Stomach (tissue), 9 donors: ENCODE results near the gene SPATA19. TPM values are rescaled to one million over a fixed set of nuclear protein-coding genes. Genes with fewer than 3 reads are reported as not detected.

Experiments
- DNase-seq, 2 donors: peaks; one replicate each; pipeline versions ENCODE4 v3.0.0 to v3.0.0-alpha.2; 2013 to 2019
- H3K27ac ChIP-seq, 5 donors: fragments of 200-600 bp in 4 of 5; sonication (generic) in 4 of 5; one replicate each; pipeline ENCODE4 v1.5.1; 2013 to 2019; ENCODE audit warnings: mild to moderate bottlenecking in 1 of 5, moderate library complexity in 1 of 5
- H3K27me3 ChIP-seq, 3 donors: fragments of 200-600 bp; sonication (generic); one replicate each; pipeline ENCODE4 v1.5.1; 2017 to 2019; ENCODE audit warnings: mixed run types in 1 of 3
- H3K36me3 ChIP-seq, 4 donors: fragments of 200-600 bp; sonication (generic); 1 replicate in 3 of 4; 2 replicates in 1 of 4; pipeline ENCODE4 v1.5.1; 2016 to 2019
- H3K4me1 ChIP-seq, 4 donors: fragments of 200-600 bp; sonication (generic); one replicate each; pipeline ENCODE4 v1.5.1; 2016 to 2019
- H3K4me3 ChIP-seq, 4 donors: fragments of 200-600 bp; sonication (generic) in 3 of 4; one replicate each; pipeline ENCODE4 v1.5.1; 2016 to 2019; ENCODE audit warnings: mild to moderate bottlenecking in 1 of 4
- H3K9me3 ChIP-seq, 4 donors: fragments of 200-600 bp; sonication (generic); one replicate each; pipeline ENCODE4 v1.5.1; 2016 to 2019
- EP300 ChIP-seq: sonication (generic); formaldehyde crosslinking; IDR thresholded peaks from one replicate; pipeline ENCODE4 v1.6.1; 2017; ENCODE audit warnings: antibody characterized with exemption
- POLR2A ChIP-seq, 4 donors: fragments of 450-650 bp; IDR thresholded peaks; one replicate each; pipeline ENCODE4 v1.6.1; 2016; ENCODE audit warnings: antibody characterized with exemption in 4 of 4, control low read depth in 2 of 4, mild to moderate bottlenecking in 1 of 4, moderate library complexity in 1 of 4
- POLR2AphosphoS5 ChIP-seq, 3 donors: sonication (generic); formaldehyde crosslinking; IDR thresholded peaks; one replicate each; pipeline ENCODE4 v1.6.1; 2016; ENCODE audit warnings: antibody characterized with exemption in 3 of 3
- WGBS, 5 donors: extraction: QIAGEN DNeasy Blood & Tissue Kit in 3 of 5; methylation state at CpG; one replicate each; pipeline versions ENCODE4 v1.1.5 to v1.1.7; 2013 to 2018; 5-methylcytosine and 5-hydroxymethylcytosine counted together
- intact Hi-C: fragments of 100-400 bp; cut with DNase I; formaldehyde crosslinking; loops from one replicate; pipeline ENCODE4 v1.15.1; 2023; ENCODE audit warnings: low total_unique reads
- polyA plus RNA-seq, 3 donors: library from polyadenylated mRNA; stranded (reverse); fragments of 200-250 nt; gene quantifications; one replicate each; pipeline ENCODE4 v1.2.3, GENCODE V29; 2013
- total RNA-seq, 5 donors: library from RNA; depleted of rRNA; stranded (reverse); fragments of >200 nt; gene quantifications; one replicate each; pipeline versions ENCODE4 v1.1.0 to v1.2.3, GENCODE V29; 2014 to 2016
- TF ChIP-seq, protein P1 (sequence below), 7 experiments: fragments of 450-650 bp in 4 of 7; fragments of 200-600 bp in 3 of 7; sonication (generic) in 3 of 7; IDR thresholded peaks; one replicate each; pipeline ENCODE4 v1.5.1; 2016 to 2019; ENCODE audit warnings: antibody characterized with exemption in 7 of 7, control low read depth in 2 of 7, mild to moderate bottlenecking in 1 of 7
- donor health status: healthy with polysubstance abuse.
- donor health status: Bipolar disorder and iron deficiency.
- donor health status: healthy.

The SPATA19 gene
- total and polyA plus RNA-seq, 8 donors = 0.23 TPM; not detected in 7

DNA sequence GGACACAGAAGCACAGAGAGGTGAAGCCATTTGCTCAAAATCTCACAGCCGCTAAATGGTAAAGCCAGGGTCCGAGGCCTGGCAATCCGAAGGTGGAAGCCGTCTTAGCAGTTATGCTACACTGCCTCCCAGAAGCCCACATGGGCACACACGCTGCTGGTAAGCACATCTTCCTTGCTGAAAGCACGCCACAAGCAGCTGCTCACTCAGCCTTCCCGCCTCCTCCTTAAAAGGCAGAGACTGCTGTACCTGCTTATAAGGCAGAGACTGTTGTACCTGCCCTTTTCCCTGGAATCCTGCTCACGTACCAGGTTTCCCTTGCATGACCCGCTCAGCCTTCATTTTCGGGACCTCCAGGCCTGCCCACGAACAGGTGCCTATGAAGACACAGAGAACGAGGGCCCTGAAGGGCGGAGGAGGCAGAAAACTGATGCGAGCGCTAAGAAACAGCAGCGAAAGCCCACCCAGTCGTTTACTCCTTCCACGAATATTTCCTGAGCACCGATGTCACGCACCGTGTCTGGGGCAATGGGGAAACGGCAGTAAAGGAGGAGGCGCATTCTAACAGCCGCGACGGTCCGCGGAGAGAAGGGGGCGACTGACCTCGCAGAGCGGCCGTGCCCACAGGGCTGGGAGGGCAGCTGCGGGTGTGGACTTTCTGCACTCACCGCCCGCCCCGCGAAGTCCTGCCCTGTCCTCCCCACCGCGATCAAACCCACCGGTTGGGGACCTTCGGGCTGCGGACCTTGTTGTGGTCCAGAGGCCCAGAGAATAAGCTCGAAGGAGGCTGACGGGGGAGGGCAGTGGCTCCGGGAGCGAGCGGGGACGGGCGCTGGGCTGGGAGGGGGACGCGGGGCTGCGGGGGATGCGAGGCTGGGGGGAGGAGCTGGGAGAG is 13.0 kb downstream of the SPATA19 start:
- intact Hi-C loops = loop anchor here (10.0 kb wide), 1 partner anchor 758 kb away; no protein-coding TSS in a partner anchor
- no peak for DNase-seq
- Histone ChIP-seq H3K9me3 (peaks cover 0 to 3% (median 3%) of the 10 kb centered on the region in 4 donors), H3K4me1 (peaks cover 0 to 12% (median 0%) of the 10 kb centered on the region in 4 donors), H3K27me3 (peaks cover 0 to 19% (median under 1%) of the 10 kb centered on the region in 3 donors), H3K36me3 (no peaks in the 10 kb centered on the region), H3K27ac (no peak overlapping the region), H3K4me3 (peak overlapping the region in 1 of 4 donors; percentile 1)
- TF ChIP-seq EP300 (no peak), POLR2A (IDR thresholded peaks at IDR 0.05) (no peak)
- WGBS, 5 donors = 41 to 94% (median 79%) methylated on average over 41 to 53 of the region's 53 CpGs

DNA sequence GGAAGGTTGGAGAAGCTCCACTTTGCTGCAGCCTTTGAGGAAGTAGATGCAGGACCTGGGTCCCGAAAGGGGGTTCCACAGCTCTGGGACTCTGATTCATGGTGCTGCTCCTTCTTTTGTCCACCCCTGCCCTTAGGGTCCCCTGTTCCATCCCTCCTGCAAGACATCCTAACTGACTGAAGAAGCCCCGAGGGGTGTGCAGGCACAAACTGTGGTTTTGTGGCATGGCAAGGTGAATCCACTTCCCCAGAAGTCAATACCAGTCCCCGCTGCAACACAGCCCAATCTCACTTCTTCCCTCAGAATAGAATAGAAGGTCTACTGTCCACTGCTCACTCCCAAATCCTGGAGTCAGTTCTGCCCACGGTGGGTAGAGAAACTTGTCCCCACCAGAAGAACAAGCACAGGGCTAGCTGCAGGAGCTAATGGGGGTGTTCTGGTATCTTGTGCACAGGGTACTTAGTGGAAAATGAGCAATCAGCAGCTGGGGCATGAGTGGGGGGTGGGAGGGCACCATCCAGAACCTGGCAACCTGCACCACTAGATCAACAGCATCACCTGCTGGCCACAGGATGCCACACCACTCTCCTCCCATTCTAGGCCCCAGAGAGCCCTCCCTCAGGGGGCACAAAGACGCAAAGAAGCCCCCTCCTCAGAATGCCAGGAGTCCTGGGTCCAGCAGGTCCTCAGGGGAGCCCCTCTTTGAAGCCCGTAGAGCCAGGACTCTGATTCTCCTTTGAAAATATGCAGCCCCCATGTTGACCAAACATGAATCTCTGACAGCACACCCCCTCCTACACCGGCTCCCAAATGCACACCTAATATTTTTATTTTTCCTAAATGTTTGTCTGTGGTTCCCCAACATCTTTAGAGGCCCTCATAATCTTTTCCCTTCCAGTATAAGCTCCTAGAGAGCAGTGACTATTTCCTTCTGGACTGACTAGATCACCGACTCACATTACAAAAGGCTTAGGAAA is 14.1 kb downstream of the SPATA19 start:
- DNase-seq = no peak
- intact Hi-C loops = loop anchor here (10.0 kb wide), 1 partner anchor 756 kb away; no protein-coding TSS in a partner anchor
- Histone ChIP-seq H3K36me3 (no peaks in the 10 kb centered on the region), H3K27me3 (peaks cover 0 to 10% (median 0%) of the 10 kb centered on the region in 3 donors), H3K4me1 (peaks cover 0 to 12% (median 0%) of the 10 kb centered on the region in 4 donors), H3K9me3 (no peaks in the 10 kb centered on the region), H3K4me3 (no peak overlapping the region), H3K27ac (no peak overlapping the region)
- TF ChIP-seq, protein P1, sequence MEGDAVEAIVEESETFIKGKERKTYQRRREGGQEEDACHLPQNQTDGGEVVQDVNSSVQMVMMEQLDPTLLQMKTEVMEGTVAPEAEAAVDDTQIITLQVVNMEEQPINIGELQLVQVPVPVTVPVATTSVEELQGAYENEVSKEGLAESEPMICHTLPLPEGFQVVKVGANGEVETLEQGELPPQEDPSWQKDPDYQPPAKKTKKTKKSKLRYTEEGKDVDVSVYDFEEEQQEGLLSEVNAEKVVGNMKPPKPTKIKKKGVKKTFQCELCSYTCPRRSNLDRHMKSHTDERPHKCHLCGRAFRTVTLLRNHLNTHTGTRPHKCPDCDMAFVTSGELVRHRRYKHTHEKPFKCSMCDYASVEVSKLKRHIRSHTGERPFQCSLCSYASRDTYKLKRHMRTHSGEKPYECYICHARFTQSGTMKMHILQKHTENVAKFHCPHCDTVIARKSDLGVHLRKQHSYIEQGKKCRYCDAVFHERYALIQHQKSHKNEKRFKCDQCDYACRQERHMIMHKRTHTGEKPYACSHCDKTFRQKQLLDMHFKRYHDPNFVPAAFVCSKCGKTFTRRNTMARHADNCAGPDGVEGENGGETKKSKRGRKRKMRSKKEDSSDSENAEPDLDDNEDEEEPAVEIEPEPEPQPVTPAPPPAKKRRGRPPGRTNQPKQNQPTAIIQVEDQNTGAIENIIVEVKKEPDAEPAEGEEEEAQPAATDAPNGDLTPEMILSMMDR (IDR thresholded peaks at IDR 0.05) = no peak
- TF ChIP-seq POLR2AphosphoS5 (IDR thresholded peaks at IDR 0.05) (no peak), EP300 (no peak), POLR2A (IDR thresholded peaks at IDR 0.05) (no peak)
- WGBS, 5 donors = 68 to 79% (median 78%) methylated on average over 8 of the region's 8 CpGs

DNA sequence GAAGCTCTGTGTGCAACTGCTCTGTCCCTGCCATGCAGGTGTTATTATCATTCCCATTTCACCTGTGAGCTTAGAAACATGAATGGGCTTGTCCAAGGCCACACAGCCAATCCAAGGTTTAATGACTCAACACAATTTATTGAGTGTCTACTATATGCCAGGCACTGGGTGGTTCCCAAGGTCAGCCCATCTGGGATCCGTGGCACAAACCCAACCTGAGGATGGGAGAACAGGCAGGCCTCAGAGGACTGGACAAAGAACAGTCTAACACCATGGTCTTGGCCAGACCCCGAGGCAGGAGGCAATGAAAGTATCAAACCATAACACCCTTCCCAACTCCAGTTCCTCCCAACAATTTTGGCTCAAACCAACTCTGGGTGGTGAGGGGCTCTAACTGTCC is 15.7 kb downstream of the SPATA19 start:
- Histone ChIP-seq H3K9me3 (no peaks in the 10 kb centered on the region), H3K27me3 (peaks cover 0 to 6% (median 0%) of the 10 kb centered on the region in 3 donors), H3K4me3 (no peak overlapping the region), H3K36me3 (no peaks in the 10 kb centered on the region), H3K4me1 (peaks cover 0 to 12% (median 0%) of the 10 kb centered on the region in 4 donors), H3K27ac (no peak overlapping the region)
- TF ChIP-seq, protein P1 (IDR thresholded peaks at IDR 0.05) = no peak
- TF ChIP-seq EP300 (no peak), POLR2AphosphoS5 (IDR thresholded peaks at IDR 0.05) (no peak), POLR2A (IDR thresholded peaks at IDR 0.05) (no peak)
- DNase-seq = no peak
- 61 to 77% (median 70%) methylated on average over 2 of the region's 2 CpGs for WGBS, 5 donors
- intact Hi-C loops = no loop called here

DNA sequence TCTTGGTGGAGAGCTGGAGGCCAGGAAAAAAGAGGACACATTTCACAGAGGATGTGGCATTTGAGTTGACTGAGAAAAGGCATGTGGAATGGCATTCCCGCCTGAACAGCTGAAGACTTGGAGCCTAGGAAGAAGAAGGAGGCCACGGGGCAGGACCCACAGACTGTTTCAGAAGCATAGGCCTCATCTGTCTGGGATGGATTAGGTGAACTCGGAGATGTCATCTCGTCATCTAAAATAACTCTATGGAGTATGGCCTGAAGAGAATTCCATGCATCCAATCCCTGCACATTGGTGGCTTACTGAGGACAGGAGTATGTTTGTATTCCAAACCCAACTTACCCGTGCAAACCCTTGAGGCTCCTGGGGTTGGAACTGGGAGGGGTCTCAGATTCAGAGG is 16.4 kb downstream of the SPATA19 start:
- DNase-seq = no peak
- intact Hi-C loops = no loop called here
- H3K36me3 ChIP-seq = no peaks in the 10 kb centered on the region

More for the DNA sequence above, 16.4 kb downstream of the SPATA19 start:
- no peak overlapping the region for H3K27ac ChIP-seq
- 67 to 78% (median 72%) methylated on average over 5 of the region's 5 CpGs for WGBS, 5 donors
- TF ChIP-seq EP300 (no peak), POLR2A (IDR thresholded peaks at IDR 0.05) (no peak), POLR2AphosphoS5 (IDR thresholded peaks at IDR 0.05) (no peak)
- TF ChIP-seq, protein P1 (IDR thresholded peaks at IDR 0.05) = no peak
- H3K27me3 ChIP-seq = peaks cover 0 to 6% (median 0%) of the 10 kb centered on the region in 3 donors
- H3K4me3 ChIP-seq = no peak overlapping the region
- H3K9me3 ChIP-seq = no peaks in the 10 kb centered on the region
- peaks cover 0 to 12% (median 0%) of the 10 kb centered on the region in 4 donors for H3K4me1 ChIP-seq
